H1 (cell line): Measurements from ENCODE around the gene ACTL8.

Experiments
- POLR2AphosphoS5 ChIP-seq: IDR thresholded peaks from 2 replicates; pipeline ENCODE4 v1.6.1; 2011; ENCODE audit warnings: low read depth, low read length
- RAD21 ChIP-seq, 2 experiments: IDR thresholded peaks in 1 of 2; conservative IDR thresholded peaks in 1 of 2; 2 replicates each; pipeline ENCODE4 v1.6.1; 2011; ENCODE audit warnings: low read depth in 2 of 2, low read length in 2 of 2, improper control_type of control experiment in 1 of 2, inconsistent platforms in 1 of 2, mild to moderate bottlenecking in 1 of 2, moderate library complexity in 1 of 2
- TBP ChIP-seq: IDR thresholded peaks from 2 replicates; pipeline ENCODE4 v1.6.1; 2011; ENCODE audit warnings: low read depth, low read length, improper control_type of control experiment
- TF ChIP-seq, protein P1 (sequence below): IDR thresholded peaks from 2 replicates; pipeline ENCODE4 v1.6.1; 2012; ENCODE audit warnings: inconsistent platforms
- TF ChIP-seq, protein P2 (sequence below), 3 experiments: IDR thresholded peaks; 1 replicate in 2 of 3; 2 replicates in 1 of 3; pipeline versions ENCODE4 v1.5.1 to v1.6.1; 2011; ENCODE audit warnings: low read length in 3 of 3, mild to moderate bottlenecking in 3 of 3, inconsistent platforms in 2 of 3, low read depth in 1 of 3, moderate library complexity in 1 of 3; ENCODE audit not compliant: insufficient read depth in 1 of 3; ENCODE audit errors: control extremely low read depth in 1 of 3

DNA sequence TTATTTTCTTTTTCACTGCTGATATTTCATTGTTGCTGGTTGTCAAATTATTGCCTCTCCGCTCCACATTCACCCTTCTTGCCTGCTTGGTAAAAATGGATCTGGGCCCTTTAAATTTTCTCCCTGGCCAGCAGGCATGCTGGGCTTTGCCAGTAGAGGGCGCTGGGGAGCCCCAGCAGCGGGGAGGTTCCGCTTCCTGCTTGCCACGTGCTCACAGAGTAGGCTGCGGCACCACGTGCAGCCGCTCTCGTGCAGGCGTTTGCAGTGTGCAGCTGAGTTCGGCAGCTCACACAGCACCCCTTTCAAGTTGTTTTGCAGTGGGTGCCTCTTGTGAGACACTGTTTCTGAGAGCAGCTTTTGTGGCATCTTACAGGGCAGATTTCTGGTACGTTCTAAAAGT lies at the start of gene ACTL8:
- TF ChIP-seq, protein P1, sequence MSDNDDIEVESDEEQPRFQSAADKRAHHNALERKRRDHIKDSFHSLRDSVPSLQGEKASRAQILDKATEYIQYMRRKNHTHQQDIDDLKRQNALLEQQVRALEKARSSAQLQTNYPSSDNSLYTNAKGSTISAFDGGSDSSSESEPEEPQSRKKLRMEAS = peak; percentile 83
- no peak for TF ChIP-seq POLR2AphosphoS5
- TF ChIP-seq, protein P2, sequence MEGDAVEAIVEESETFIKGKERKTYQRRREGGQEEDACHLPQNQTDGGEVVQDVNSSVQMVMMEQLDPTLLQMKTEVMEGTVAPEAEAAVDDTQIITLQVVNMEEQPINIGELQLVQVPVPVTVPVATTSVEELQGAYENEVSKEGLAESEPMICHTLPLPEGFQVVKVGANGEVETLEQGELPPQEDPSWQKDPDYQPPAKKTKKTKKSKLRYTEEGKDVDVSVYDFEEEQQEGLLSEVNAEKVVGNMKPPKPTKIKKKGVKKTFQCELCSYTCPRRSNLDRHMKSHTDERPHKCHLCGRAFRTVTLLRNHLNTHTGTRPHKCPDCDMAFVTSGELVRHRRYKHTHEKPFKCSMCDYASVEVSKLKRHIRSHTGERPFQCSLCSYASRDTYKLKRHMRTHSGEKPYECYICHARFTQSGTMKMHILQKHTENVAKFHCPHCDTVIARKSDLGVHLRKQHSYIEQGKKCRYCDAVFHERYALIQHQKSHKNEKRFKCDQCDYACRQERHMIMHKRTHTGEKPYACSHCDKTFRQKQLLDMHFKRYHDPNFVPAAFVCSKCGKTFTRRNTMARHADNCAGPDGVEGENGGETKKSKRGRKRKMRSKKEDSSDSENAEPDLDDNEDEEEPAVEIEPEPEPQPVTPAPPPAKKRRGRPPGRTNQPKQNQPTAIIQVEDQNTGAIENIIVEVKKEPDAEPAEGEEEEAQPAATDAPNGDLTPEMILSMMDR (IDR thresholded peaks at IDR 0.05; ENCODE audit: control extremely low read depth in 1 of 3, insufficient read depth in 1 of 3, low read depth in 1 of 3, low read length in 3 of 3) = peak; percentile 43 to 59 (median 48)
- no peak for TF ChIP-seq TBP
- TF ChIP-seq RAD21 (IDR thresholded peaks at IDR 0.05 in 1 of 2, conservative IDR thresholded peaks at IDR 0.05 in 1 of 2; ENCODE audit: low read depth in 2 of 2, low read length in 2 of 2) = peak; percentile 21 to 34; a peak in 3 of 4 replicates
